GM18505 (cell line): Measurements from ENCODE around the gene ZMYND15.
A peak's percentile ranks its signal among the peaks of the same experiment; 100 is the strongest.

Experiments used
- ATAC-seq: cut with Tn5 transposase; IDR thresholded peaks from one replicate; pipeline ENCODE4 v1.9.1; 2021; ENCODE audit not compliant: unreplicated experiment
- POLR2A ChIP-seq: IDR thresholded peaks from 4 replicates; pipeline ENCODE4 v1.6.1; 2011; ENCODE audit warnings: borderline replicate concordance; ENCODE audit not compliant: insufficient read depth, insufficient read length; ENCODE audit errors: extremely low read depth

ZMYND15 gene

GRCh38 chr17:4771519-4772234 lies 32.0 kb downstream of the ZMYND15 start, which contains the start of gene TM4SF5:
Gene TM4SF5 (plus strand): TSS chr17:4771886. CDS start chr17:4771923, 37 bp downstream.
- ATAC-seq = no peak
- TF ChIP-seq POLR2A = no peak

DNA sequence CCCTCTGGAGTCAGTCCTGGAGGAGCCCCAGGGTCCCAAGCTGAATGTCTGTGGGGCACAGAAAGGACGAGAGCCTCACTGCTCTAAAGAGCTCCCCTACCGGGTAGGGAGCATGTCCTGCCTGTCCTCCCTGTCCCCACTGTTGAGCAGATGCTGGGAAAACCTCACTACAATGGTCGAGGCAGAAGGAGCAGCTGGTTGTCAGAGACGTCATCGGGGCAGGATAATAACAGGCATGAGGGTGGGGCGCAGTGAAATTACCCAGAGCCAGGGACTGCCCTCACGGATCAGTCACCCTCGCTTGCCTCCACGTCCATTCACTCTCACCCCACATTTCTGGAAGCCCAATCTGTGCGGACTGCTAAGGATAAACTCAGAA lies 32.6 kb downstream of the ZMYND15 start:
- no peak for ATAC-seq
- no peak for TF ChIP-seq POLR2A

DNA sequence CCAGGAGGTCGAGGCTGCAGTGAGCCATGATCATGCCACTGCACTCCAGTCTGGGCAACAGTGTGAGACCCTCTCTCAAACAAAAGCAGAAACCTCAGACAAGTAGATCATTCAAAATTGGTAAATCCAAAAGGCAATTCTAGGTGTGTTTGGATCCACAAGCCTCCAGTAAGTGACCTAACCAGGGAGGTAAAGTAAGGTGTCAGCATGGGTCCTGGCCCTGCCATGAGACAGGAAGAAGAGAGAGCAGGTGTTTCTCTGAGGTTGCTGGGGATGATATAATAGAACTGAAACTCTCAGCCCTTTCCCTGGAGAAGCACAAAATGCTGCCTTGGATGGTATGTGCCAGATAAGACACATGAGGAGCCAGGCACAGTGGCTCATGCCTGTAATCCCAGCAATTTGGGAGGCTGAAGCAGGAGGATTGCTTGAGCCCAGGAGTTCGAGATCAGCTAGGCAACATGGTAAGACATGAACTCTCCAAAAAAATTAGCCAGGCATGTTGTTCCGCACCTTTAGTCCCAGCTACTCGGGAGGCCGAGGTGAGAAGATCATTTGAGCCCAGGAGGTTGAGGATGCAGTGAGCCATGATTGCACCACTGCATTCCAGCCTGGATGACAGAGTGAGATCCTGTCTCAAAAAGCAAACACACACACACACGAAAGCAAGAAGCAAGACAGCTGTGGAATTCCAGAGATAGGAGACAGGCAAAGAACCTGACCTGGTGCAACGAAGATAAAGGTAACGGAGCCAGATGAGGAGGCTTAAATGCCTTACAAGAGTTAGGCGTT lies 38.5 kb downstream of the ZMYND15 start:
- no peak for ATAC-seq
- no peak for TF ChIP-seq POLR2A

- no peak for TF ChIP-seq POLR2A
- ATAC-seq = no peak
Measured at GRCh38 chr17:4780325-4780955, 40.8 kb downstream of the ZMYND15 start.

GRCh38 chr17:4782652-4783051 lies 43.0 kb downstream of the ZMYND15 start:
- no peak for ATAC-seq
- no peak for TF ChIP-seq POLR2A

DNA sequence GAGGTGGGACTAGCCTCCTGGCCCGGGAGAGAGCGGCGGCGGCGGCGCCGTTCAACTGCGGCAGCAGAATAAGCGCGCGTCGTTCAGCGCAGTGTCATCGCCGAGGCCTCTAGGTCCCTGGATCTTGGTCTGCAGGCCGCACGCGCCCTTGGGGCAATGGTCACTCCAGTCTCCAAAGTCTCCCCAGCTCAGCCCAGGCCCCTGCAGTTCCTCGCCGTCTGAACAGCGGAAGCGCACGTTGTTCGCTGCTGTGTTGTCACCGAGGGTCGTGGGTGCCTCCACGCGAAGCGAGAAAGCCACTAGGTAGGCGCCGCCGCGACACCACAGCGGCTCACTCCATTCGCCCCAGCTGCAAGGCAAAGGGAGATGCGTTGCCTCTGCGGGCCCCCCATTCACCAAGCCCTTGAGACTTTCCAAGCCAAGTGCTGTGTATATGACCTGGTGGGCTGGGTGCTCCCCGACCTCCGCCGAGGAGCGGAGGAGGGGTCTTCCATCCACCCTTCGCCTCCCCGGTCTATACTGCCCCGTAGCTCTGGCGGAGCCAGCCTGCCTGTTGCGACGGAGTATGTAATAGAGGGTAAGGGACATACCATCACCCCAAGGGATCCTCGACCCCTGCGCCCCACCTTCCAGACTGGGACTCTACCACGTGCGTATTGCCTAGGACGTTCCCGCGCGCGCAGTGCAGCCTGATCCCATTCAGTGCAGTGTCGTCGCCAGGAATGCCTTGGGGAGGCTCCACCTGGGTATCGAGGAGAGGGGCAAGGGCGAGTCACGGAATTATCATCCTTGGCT lies 45.9 kb downstream of the ZMYND15 start:
- no peak for ATAC-seq
- TF ChIP-seq POLR2A = no peak

DNA sequence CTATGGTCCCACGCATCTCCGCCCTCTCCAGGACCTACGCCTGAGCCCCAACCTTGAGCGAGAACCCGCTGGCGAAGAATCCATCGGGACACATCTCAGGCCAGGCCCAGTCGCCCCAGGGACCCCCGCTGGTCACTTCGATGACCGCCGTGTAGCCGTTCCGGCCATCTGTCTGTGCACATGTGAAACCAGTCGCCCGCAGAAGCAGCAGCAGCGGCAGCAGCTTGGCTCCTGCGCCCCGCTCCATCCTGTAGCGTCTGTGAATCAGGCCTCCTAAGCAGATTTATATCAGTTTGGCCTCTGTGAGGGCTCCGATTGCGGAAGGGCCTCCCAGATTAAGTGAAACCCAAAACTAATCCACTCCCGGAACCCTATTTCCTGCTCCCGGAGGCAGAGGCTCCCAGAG lies 46.5 kb downstream of the ZMYND15 start, which contains the start of gene VMO1:
Gene VMO1 (minus strand): TSS at position 259 of the 406 bp plus-strand sequence. CDS start 12 bp downstream, at position 247.
- ATAC-seq = no peak
- no peak for TF ChIP-seq POLR2A

DNA sequence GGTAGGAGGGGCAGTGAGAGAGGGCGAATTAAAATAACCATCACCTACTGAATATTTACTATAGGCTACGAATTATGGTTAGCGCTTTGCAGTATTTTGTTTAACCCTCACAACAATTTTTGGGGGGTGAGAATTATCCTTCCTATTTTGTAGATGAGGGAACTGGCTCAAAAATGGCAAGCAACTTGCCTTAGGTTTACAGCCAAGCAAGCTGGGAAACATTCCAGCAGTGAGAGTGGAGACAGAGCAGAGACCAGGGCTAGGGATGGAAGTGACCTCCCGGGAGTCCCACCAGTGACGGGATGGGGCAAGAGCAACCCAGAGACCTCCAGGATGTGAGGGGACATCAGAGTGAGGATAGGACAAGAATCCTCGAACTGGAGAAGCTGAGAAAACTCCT lies 46.9 kb downstream of the ZMYND15 start:
- no peak for TF ChIP-seq POLR2A
- ATAC-seq = no peak

DNA sequence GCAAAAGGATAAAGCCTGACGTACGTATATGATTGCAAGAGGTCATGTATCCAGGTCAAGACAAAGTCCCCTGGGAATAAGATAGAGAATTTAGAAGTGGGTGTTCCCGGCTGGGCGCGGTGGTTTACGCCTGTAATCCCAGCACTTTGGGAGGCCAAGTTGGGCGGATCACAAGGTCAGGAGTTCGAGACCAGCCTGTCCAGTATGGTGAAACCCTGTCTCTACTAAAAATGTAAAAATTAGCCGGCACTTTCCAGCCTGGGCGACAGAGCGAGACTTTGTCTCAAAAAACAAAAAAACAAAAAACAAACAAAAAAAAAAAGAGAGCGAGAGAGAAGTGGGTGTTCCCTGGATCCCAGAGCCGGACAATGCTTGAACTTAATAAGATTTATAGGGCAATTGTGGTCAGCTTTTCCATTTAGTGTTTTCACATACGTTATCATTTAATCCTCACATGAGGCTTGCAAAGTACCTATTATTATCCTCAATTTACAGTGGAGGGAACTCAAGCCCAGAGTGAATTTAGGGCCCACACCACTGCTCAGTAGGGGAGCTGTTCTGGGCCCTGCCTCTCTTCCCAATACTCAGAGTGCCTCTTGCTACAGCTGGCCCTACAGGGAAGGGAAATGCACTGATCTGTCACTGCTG lies 48.6 kb downstream of the ZMYND15 start:
- no peak for TF ChIP-seq POLR2A
- no peak for ATAC-seq

DNA sequence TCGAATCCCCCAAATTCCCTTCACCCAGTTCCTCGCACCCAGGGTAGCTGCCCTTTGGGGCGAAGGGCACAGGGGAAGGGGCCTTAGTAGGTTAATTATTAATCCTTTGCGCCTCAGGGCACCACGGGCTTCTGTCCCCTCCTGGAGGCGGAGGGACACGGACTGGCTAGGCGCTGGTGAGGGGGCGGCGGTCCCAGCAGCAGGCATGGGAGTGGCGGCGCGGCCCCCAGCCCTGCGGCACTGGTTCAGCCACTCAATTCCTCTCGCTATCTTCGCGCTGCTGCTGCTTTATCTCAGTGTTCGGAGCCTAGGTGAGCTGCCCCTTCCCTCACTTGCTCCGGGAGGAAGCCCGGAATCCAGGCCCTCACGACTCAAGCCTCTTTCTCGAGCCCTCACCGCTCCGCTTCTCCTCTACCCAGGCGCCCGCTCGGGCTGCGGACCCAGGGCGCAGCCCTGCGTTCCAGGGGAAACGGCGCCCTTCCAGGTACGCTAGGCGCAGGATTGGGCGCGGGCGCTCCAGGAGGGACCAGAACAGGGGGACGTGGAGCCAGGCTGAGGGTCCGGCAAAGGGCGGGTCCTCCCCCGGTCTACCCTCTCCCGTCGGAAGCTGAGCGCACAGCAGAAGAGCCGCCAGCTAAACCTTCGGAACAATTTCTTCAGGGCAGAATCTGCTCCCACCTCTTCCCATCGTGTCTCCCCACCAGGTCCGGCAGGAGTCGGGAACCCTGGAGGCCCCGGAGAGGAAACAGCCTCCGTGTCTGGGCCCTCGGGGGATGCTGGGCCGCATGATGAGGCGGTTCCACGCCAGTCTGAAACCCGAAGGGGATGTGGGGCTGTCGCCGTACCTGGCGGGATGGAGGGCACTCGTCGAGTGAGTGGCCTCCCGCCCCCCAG lies 49.4 kb downstream of the ZMYND15 start, which contains the start of gene GLTPD2:
Gene GLTPD2 (plus strand): TSS at position 158 of the 894 bp plus-strand sequence. CDS start 48 bp downstream, at position 206.
- peak; percentile 23 for ATAC-seq
- no peak for TF ChIP-seq POLR2A

GRCh38 chr17:4789701-4789950 lies 50.0 kb downstream of the ZMYND15 start:
- TF ChIP-seq POLR2A = no peak
- no peak for ATAC-seq
